Right forelimb (tissue), 1 donor: ENCODE data around the gene BEND5.

ENCODE experiments used
- DNase-seq: peaks from one replicate; pipeline ENCODE4 v3.0.0-alpha.2; 2018

BEND5 gene

GRCh38 chr1:48761986-48762385 is 14.7 kb downstream of the BEND5 start:
- no peak for DNase-seq

DNA sequence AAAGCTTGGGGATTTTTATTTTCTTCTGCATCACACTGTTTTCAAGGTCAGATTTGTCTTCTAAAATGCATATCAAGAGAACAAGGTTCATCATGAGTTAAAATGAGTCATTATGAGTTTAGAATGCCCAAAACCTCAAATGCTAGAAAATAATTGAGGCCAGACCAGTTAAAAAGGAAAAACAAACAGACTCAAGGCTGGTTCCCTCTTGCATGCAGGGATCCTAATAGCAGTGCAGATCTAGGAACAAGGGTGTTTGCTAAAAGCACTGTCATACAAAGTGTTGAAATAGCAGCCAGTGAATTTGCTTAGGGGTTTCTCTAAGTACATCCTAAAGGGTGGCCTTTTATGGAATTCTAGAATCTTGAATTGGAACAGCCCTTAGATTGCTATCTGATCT is 15.3 kb downstream of the BEND5 start:
- DNase-seq: no peak

GRCh38 chr1:48760857-48761256 is 15.8 kb downstream of the BEND5 start:
- DNase-seq: no peak

DNA sequence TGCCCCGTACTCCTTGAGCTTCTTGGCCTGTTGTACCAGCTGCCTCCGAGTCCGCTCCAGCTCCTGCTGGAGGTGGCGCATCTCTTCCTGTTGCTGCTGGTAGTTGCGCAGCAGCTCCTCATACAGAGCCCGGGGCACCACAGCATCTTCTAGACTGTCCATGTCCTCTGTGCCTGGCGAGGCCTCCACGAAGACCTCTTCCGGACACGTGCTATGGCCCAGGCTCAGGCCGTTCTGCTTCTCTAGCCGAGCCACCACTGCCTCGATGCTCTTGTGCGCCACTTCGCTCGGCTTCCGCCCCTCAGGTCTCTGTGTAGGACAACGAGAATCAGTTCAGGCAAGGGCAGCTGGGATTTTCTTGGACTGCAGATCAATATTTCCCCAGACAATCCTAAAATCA is 17.7 kb downstream of the BEND5 start:
- DNase-seq: no peak

GRCh38 chr1:48757363-48757762 is 19.3 kb downstream of the BEND5 start:
- DNase-seq: no peak

DNA sequence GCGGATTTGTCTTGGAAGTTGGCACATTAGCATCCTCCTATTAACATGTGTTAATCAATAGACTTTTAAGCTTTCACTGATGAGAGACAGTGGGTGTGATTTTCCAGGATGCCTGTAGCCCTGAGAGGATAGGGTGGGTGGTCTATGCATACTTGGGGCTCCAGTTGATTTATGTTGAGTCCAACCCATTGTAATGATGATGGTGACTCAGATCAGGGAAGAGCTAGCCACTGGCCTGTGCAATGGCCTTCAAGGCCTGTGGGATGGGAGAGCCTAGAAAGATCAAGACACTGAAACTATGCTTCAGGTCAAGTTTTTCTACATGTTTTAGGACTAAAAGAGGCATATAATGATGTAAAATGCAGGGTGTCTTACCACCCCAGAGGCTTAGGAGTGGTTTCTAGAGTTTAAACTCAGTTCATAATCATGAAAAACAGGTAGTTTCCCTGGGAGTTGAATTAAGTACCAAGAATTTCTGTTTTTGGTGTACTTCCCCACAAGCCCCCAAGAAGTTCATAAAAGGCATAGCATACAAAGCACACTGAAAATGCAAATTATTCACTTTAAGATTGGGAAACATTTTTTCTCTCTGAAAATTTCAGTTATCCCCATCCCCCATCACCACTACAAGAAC is 19.9 kb downstream of the BEND5 start:
- DNase-seq: no peak

- DNase-seq: no peak
Observed at GRCh38 chr1:48753293-48753692, 23.4 kb downstream of the BEND5 start.

GRCh38 chr1:48750109-48750508 is 26.6 kb downstream of the BEND5 start:
- DNase-seq: no peak

GRCh38 chr1:48749068-48749467 is 27.6 kb downstream of the BEND5 start:
- DNase-seq: no peak

- no peak for DNase-seq
Observed at GRCh38 chr1:48746906-48747305, 29.8 kb downstream of the BEND5 start.

DNA sequence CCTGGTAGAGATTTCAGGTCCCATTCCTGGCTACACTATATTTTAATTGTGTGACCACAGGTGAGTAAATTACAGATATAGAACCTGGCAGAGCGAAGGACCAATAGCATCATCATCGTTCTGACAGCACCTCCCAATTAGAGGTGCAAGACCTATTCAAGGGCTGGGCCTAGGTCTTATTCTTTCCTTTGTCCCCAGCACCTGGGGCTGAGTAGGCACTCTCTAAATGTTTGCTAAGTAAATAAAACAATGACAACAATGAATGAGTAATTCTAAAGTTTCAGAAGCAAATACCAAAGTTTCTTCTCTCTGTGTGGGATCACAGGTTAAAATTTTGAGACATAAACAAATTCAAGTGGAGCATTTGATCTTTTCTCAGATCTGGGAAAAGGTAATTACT is 32.7 kb downstream of the BEND5 start:
- no peak for DNase-seq

DNA sequence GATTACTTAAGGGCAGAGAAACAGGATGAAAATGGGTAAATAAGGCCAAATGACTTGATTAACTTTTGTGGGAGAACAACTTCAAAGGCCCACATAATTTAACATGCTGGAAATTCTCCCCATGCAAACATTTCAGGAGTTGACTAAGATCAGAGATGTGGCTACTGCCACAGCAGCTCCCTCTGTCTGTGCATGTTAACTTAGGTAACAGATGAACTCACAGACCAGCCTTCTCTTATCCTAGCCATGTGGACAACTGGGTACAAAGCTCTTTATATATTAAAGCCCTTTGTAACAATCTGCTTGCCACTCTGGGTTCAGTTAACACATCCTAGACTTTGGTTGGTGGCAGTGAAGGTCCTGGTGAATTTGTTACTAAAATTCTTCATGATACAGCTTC is 33.2 kb downstream of the BEND5 start:
- no peak for DNase-seq

DNA sequence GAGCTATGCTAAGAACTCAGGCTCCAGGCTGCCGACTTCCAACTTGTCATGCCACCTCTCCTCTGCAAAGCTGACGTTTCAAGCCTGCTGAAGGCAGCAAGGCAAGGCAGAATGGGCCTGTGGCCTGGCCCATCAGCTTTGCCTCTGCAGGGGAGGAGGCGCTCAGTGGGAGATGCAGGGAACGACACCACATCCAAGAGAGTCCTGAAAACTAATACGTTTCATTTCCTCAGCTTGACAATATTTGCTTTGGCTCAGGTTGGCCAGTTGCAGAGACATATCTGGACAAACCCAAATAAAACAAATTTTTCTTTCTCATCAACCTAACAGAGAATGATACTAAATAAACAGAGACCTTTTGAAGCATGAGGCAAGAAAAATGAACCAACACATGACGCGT is 35.3 kb downstream of the BEND5 start:
- no peak for DNase-seq

DNA sequence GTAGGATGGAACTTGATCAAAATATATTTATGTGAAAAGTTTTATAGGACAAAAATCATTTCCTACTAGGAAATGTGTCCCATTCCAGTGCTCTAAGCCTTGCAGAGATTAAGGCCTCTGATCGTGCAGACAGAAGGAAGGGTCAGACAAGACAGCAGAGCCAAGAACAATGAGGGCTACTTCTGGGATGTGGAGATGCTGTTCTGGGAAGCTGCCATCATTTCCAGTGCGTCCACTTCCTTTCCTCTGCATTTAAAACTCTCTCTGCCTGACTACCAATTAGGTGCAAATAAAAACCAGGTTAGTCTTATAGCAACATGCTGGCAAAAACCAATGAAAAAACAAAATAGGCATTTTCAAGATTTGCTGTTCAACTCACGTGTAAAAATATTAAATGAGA is 36.1 kb downstream of the BEND5 start:
- no peak for DNase-seq

DNA sequence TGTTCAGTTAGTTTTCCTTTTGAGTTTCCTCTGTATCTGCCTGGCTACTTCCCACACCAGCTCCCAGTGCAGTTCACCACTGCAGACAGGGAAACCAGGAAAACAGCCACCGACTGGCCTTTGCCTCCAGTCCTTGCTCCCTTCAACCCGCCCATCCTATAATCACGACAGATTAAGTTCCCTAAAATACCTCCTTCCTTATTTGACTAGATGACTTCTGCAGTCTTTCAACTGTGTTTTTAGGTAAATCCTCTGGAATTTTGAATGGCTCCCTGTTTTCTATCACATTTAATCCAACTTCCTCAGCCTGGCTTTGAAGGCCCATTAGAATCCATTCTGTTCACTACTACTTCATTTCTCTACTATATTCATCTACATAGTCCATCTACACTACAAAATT is 37.6 kb downstream of the BEND5 start:
- DNase-seq: no peak

- no peak for DNase-seq
Observed at GRCh38 chr1:48738356-48738755, 38.3 kb downstream of the BEND5 start.

GRCh38 chr1:48735796-48736195 is 40.9 kb downstream of the BEND5 start:
- DNase-seq: no peak

DNA sequence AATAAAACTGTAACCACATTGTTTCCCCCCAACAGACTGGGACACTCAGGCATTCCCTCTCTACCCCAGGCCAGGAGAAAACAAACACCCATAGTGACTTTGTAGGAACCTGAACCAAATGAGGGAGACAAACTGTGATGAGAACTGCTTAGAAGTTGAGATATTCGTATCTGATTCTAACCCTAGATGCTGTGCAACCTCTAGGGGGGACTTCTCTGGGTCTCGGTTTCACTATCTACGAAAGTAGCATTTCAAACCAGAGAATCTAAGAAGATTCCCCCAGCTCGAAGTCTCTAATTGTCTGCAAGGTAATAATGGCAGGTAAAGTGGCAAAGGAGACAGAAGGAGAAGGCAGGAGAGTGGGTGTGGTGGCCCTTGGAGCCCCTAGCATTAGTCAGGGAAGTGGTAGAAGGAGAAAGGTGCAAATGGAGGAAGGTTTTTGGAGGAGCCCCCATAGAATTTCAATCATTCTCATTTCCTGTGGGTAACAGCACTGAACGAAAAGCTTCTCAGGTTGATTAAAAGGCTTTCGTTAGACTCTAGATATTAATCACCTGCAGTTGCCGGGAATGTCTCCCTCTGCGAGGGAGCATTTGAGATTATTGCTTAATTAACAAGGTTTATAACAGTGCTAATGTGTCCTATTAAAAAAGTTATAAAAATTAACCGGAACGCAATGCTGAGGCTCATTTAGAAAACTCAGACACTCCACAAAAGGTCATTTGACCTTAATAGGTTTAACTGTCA is 46.4 kb downstream of the BEND5 start:
- no peak for DNase-seq

- no peak for DNase-seq
Observed at GRCh38 chr1:48728584-48728983, 48.1 kb downstream of the BEND5 start.

- DNase-seq: no peak
Observed at GRCh38 chr1:48726557-48727215, 50.0 kb downstream of the BEND5 start.

GRCh38 chr1:48726139-48726538 is 50.6 kb downstream of the BEND5 start:
- DNase-seq: no peak

GRCh38 chr1:48725341-48726046 is 51.2 kb downstream of the BEND5 start:
- no peak for DNase-seq

GRCh38 chr1:48720929-48721328 is 55.8 kb downstream of the BEND5 start:
- no peak for DNase-seq

- no peak for DNase-seq
Observed at GRCh38 chr1:48718705-48719104, 58.0 kb downstream of the BEND5 start.
